ENCODE measurements around the gene CFAP91.

CFAP91 gene

GRCh38 chr3:119741657-119742590 lies 39.1 kb downstream of the CFAP91 start:
- no peak for DNase-seq (ENCODE audit: low read depth, low spot score)

- DNase-seq (ENCODE audit: low read depth, low spot score), result no peak
These were observed 41.1 kb downstream of the CFAP91 start for GRCh38 chr3:119743921-119744320.

- no peak for DNase-seq (ENCODE audit: low read depth, low spot score)
These were observed 43.1 kb downstream of the CFAP91 start for GRCh38 chr3:119745942-119746341.

- no peak for DNase-seq (ENCODE audit: low read depth, low spot score)
These were observed 43.6 kb downstream of the CFAP91 start for GRCh38 chr3:119746423-119746822.

GRCh38 chr3:119747357-119747756 lies 44.5 kb downstream of the CFAP91 start:
- DNase-seq (ENCODE audit: low read depth, low spot score), result no peak

- DNase-seq (ENCODE audit: low read depth, low spot score), result no peak
These were observed 46.2 kb downstream of the CFAP91 start for GRCh38 chr3:119748991-119749390.

DNA sequence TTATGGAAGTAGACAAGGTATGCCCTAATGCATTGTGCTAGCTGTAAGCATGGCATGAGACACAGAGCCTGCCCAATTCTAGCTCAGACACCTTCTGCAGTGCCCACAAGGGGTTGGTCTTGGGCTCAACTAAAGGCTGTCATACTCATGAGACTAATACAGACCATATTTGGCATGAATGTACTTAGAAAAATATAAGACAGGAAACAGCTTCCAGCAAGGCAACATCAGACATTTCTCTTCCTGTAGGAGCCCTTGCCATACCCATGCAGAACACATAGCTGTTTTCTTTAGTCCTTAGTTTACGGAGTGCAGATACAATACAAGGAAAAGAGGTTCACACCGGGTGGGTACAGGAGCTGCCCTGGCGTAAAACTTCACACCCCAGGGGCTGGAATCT lies 48.6 kb downstream of the CFAP91 start:
- no peak for DNase-seq (ENCODE audit: low read depth, low spot score)

Measured in iPS DF 19.7 (cell line).